ENCODE results near the gene PRAME. TPM values are rescaled to one million over a fixed set of nuclear protein-coding genes. Genes with fewer than 3 reads are reported as not detected.

The PRAME gene
- total RNA-seq, 2 donors from 2014 or later: not detected

DNA sequence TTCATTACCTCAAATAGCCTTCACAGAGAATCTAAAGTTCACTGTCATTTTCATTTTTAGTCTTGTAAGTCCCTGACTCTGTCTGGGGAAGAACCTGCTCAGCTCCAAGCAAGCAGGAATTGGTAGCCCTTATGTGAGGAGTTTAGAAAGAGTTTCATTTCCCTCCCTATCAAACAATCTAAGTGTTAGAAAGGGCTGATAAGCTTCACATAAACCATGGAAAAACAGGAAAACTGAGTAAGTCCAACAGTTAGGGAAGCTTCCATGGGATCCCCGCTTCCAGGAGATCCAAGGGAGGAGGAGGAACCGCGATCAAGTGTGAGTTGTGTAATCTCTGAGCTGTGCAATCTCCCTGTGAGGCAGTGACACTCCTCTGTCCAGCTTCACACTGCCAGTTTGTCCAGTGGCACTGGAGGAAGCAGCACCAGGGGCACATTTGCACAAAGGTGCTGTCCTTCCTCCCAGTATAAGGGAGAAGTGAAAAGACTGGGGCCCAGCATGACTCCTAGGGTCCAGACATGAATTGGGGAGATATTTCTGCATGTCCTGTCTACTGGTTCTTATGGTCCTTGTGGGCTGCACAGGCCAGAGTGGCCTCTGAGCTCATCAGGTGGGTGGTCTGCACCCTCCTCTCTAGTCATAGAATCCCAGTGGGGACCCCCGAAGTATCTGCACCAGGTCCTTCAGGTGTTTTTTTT is 4.3 kb downstream of the PRAME start:
- DNase-seq: no peak
- ATAC-seq: no peak
- intact Hi-C loops (cut with DNase I): no loop called here

DNA sequence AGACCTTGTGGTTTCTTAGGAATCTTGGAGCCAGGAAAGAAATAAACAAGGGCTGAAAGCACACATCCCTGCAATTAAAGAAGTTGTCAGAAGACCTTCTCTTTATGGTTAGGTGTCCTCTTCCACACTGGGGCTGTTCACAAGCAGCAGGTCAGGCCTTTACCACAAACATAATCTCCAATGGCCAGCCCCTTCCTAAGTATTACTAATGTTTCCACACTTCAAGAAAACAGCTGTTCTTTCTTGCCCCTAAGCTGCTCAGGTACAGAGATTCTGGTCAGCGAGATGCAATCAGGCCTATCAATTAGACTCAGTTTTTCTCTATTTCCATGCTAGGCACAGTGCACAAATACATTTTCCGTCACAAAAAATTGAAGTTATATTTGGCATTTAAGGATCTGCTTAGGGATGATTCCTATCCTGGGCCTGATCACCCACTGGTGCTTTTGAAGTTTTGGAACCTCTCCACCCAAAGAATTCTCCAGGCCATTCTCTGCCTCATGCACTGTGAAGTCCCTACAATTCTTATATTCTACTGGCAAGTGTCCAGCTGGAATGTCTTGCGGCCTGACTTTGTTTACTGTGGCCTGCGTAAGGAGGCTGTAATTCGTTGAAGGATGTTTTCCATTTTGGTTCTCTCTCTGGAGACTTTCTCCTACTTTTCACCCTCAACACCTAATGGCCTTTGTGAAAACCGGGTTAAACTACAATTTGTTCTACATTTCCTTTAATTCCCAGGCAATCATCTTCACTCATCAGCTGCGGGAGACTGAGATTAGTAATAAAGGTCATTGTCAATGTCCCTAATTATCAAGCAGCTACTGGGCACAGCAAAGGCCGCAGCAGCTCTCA is 5.1 kb downstream of the PRAME start:
- DNase-seq (no peak), ATAC-seq (no peak)
- intact Hi-C loops (cut with DNase I): no loop called here

GRCh38 chr22:22553141-22553540 is 5.9 kb downstream of the PRAME start:
- no peak for ATAC-seq
- intact Hi-C loops (cut with DNase I): no loop called here
- no peak for DNase-seq

DNA sequence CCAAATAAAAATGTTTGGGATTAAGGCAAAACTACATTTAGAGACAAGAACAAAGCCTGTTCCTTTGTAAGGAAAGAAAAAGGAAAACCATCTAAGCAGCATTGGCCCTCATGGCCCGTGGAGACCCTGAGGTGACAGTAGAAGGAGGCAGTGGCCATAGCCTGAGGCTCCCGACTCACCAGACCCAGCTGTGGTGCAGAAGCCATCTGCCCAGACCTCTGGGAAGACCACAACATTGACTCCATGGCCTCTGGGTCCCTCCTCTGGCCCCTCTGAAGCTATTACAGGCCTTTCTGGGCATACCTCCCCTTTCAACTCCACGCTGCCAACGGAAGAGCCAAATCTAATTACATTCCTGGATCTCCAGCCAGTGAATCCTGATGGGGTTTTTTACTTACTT is 6.4 kb downstream of the PRAME start:
- DNase-seq: no peak
- ATAC-seq: no peak
- intact Hi-C loops (cut with DNase I): no loop called here

DNA sequence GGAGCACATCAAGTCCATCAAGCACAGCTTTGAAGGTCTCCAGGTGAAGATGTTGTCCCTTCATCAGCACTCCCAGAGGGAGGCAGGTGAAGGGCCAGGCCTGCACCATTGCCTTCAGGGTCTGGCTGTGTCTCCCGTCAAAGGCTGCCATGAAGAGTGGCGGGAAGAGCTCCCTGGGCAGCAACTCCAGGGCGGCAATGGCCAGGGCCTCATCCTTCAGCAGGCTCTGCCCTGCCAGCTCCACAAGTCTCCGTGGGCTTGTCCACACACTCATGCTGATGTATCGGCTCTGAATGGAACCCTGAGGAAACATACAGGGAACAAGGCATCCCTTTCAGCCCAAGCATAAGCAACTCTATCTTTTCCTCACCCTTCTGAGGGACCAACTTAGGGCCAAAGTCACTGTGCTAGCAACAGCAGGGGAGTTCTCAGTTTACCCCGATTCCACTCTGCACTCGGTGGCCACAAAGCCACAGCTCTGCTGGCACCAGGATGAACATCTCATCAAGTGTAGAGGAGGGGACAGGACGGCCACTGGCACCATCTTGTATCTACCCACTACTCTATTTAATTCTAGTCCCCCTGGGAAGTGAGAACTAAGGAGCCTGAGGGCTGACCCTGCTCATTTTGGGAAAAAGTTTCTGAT is 8.2 kb downstream of the PRAME start:
- ATAC-seq: no peak

GRCh38 chr22:22548910-22549309 is 10.2 kb downstream of the PRAME start:
- ATAC-seq: no peak
- intact Hi-C loops (cut with DNase I): no loop called here
- no peak for DNase-seq

More for the DNA sequence above, 8.2 kb downstream of the PRAME start:
- intact Hi-C loops (cut with DNase I): no loop called here
- DNase-seq: no peak

DNA sequence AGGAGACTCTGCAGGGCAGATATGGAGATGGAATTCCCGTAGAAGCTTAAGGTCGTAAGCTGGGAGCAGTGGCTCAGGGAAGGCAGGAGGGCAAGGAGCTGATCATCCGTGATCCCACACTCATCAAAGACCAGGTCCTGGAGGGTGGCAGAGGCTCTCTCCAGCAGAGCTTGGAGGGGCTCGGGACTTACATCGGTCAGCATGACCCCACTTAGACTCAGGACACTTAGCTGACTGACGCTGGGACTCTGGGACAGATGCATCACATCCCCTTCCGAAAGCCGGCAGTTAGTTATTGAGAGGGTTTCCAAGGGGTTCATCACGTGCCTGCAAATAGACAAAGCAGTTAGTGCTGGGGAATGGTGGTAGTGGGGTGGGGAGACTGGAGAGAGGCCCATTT is 10.7 kb downstream of the PRAME start:
- DNase-seq: no peak
- no peak for ATAC-seq
- intact Hi-C loops (cut with DNase I): no loop called here

- no peak for DNase-seq
- intact Hi-C loops (cut with DNase I): no loop called here
- ATAC-seq: no peak
Observed at GRCh38 chr22:22547692-22548300, 11.3 kb downstream of the PRAME start.

GRCh38 chr22:22547226-22547625 is 11.8 kb downstream of the PRAME start:
- no peak for DNase-seq
- intact Hi-C loops (cut with DNase I): no loop called here
- ATAC-seq: no peak

DNA sequence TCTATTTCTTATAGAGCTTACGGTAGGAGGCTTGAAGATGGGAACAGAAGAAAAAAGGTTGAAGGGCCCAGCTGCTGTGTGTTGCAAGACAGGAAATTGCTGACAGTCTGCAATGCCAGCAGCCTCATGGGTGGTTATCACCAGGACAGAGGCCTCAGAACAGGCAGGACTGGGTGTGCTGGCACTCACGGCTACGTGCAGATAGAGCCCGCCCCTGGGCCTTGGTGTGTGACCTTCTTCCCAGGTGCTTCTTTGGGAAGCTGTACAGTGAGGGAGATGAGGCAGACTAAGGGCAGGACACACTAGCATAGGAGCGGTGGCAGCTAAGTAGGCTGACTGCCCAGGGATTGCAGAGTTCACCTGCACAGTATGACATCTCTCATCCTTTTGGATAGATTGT is 12.6 kb downstream of the PRAME start:
- no peak for ATAC-seq
- intact Hi-C loops (cut with DNase I): no loop called here
- DNase-seq: no peak

DNA sequence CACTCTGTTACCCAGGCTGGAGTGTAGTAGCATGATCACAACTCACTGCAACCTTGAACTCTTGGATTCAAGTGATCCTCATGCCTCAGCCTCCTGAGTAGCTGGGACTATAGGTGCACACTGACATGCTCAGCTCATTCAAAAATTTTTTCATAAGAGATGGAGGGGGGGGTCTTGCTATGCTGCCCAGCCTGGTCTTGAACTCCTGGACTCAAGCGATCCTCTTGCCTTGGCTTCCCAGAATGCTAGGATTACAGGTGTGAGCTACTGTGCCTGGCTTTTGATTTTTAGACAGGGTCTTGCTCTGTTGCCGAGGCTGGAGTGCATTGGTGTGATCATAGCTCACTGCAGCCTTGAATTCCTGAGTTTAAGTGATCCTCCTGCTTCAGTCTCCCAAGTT is 14.0 kb downstream of the PRAME start:
- ATAC-seq (no peak), DNase-seq (no peak)
- intact Hi-C loops (cut with DNase I): no loop called here

GRCh38 chr22:22538226-22538989 is 20.7 kb downstream of the PRAME start:
- ATAC-seq (no peak), DNase-seq (no peak)
- intact Hi-C loops (cut with DNase I): no loop called here

- DNase-seq (no peak), ATAC-seq (no peak)
- intact Hi-C loops (cut with DNase I): no loop called here
Observed at GRCh38 chr22:22536916-22537315, 22.1 kb downstream of the PRAME start.

DNA sequence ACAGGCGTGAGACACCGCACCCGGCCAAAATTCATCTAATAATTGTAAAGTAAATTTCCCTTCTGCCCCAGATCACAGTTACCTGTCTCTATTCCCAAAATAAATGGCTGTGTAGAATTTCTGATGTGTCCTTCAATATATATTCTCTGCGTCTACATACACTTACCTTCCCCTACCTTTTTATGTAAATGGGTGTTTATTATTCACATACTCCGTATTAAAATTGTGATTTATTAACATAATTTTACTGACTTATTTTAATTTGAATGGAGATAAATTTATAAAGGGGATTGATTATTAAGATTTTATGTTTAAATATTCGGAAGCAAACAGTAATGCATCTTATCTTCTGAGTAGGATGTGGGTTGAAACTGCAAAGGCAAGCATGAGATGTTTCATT is 22.6 kb downstream of the PRAME start:
- intact Hi-C loops (cut with DNase I): no loop called here
- DNase-seq (no peak), ATAC-seq (no peak)

DNA sequence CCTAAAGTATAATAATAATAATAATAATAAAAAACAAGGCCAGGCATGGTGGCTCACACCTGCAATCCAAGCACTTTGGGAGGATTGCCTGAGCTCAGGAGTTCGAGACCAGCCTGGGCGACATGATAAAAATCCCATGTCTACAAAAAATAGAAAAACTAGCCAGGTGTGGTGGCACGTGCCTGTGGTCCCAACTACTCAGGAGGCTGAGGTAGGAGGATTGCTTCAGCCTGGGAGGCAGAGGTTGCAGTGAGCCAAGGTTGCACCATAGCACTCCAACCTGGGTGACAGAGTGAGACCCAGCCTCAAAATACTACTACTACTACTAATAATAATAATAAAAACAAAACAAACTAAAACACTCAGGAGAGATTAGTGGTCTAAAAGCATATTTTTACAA is 23.4 kb downstream of the PRAME start:
- DNase-seq: no peak
- intact Hi-C loops (cut with DNase I): no loop called here
- ATAC-seq: no peak

- no peak for DNase-seq
- intact Hi-C loops (cut with DNase I): no loop called here
- no peak for ATAC-seq
Observed at GRCh38 chr22:22534604-22535415, 24.3 kb downstream of the PRAME start.

DNA sequence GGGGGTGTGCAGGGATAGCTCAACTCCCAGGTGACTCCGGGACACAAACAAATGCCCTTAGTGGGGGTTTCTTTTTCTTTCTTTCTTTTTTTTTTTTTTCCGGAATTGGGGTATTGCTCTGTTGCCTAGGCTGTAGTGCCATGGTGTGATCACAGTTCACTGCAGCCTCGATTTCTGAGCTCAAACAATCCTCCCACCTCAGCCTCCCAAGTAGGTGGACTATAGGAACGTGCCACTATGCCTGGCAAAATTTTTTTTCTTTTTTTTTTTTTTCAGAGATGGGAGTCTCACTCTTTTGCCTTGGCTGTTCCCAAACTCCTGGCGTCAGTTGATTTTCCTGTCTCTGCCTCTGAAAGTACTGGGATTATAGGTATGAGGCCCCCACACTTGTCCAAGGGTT is 25.2 kb downstream of the PRAME start:
- DNase-seq: no peak
- ATAC-seq: no peak
- intact Hi-C loops (cut with DNase I): no loop called here

DNA sequence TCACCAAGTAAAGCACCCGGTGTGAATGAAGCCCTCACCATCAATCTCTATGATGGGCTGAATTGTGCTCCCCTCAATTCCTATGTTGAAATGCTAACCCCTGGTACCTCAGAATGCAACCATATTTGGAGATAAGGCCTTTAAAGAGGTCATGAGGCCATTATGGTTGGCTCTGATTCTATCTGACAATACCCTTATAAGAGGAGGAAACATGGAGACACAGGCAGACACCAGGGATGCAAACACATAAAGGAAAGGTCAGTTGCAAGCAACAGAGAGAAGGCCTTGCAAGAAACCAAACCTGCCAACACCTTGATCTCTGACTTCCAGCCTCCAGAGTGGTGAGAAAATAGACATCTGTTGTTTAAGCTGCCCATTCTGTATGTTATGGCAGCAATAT is 25.6 kb downstream of the PRAME start:
- ATAC-seq: no peak
- no peak for DNase-seq
- intact Hi-C loops (cut with DNase I): no loop called here

Data from left cardiac atrium (tissue), 4 donors.